SK-N-MC (cell line): Measurements from ENCODE around the gene TMPRSS12.

Experiments used
- EZH2 ChIP-seq: fragments of 200-600 bp; sonication (generic); IDR thresholded peaks from one replicate; pipeline ENCODE4 v1.6.1; 2017; ENCODE audit warnings: antibody characterized with exemption
- POLR2AphosphoS5 ChIP-seq: IDR thresholded peaks from 2 replicates; pipeline ENCODE4 v1.6.1; 2012; ENCODE audit warnings: mild to moderate bottlenecking, low read depth, low read length, borderline replicate concordance

- TF ChIP-seq EZH2 (no peak), POLR2AphosphoS5 (no peak)
Measured at GRCh38 chr12:50934371-50934851, 91.7 kb downstream of the TMPRSS12 start.
